CD4-positive, alpha-beta T cell (primary cell): ENCODE results near the gene ITK. TPM values are rescaled to one million over a fixed set of nuclear protein-coding genes. Genes with fewer than 3 reads are reported as not detected.
A peak's percentile ranks its signal among the peaks of the same experiment; 100 is the strongest.

Experiments
- ATAC-seq: fragments of 200-7000 bp; cut with Tn5 transposase; one replicate; pipeline ENCODE4 v1.10.0; 2022; ENCODE audit warnings: mild to moderate bottlenecking; ENCODE audit not compliant: poor library complexity
- CTCF ChIA-PET: fragments of 350-600 bp; sonication (Branson Sonifier 250); formaldehyde crosslinking; loops from one replicate; lab custom pipeline; 2021; ENCODE audit warnings: antibody characterized with exemption, inconsistent platforms; lab: Charles Lee
- POLR2A ChIA-PET: fragments of 350-600 bp; sonication (Branson Sonifier 250); formaldehyde crosslinking; loops from one replicate; lab custom pipeline; 2021; ENCODE audit warnings: antibody characterized with exemption, inconsistent platforms; lab: Charles Lee
- DNase-seq, 14 experiments: peaks; one replicate each; pipeline ENCODE4 v3.0.0-alpha.2; 2013 to 2020; ENCODE audit warnings: mixed read lengths in 2 of 14
- H3K27ac ChIP-seq, 2 donors: one replicate each; pipeline versions ENCODE4 v1.5.1 to v1.7.0; 2013; ENCODE audit warnings: low read length in 2 of 2, low read depth in 1 of 2, mild to moderate bottlenecking in 1 of 2
- H3K27me3 ChIP-seq, 2 experiments: 1 replicate in 1 of 2; 2 replicates in 1 of 2; pipeline versions ENCODE4 v1.6.1 to v1.7.0; 2013; ENCODE audit warnings: low read length in 2 of 2, control low read depth in 1 of 2, mild to moderate bottlenecking in 1 of 2, moderate library complexity in 1 of 2; ENCODE audit not compliant: insufficient read depth in 2 of 2, control insufficient read depth in 1 of 2
- H3K36me3 ChIP-seq: one replicate; pipeline ENCODE4 v1.6.1; 2013; ENCODE audit warnings: low read length, control low read depth; ENCODE audit not compliant: insufficient read depth
- H3K4me1 ChIP-seq: one replicate; pipeline ENCODE4 v1.6.1; 2013; ENCODE audit warnings: low read length, control low read depth; ENCODE audit not compliant: insufficient read depth
- H3K4me3 ChIP-seq: one replicate; pipeline ENCODE4 v1.5.1; 2013; ENCODE audit warnings: mild to moderate bottlenecking, low read length, moderate library complexity
- H3K9me3 ChIP-seq, 2 experiments: 1 replicate in 1 of 2; 2 replicates in 1 of 2; pipeline versions ENCODE4 v1.6.1 to v1.7.0; 2013; ENCODE audit warnings: low read length in 2 of 2, mild to moderate bottlenecking in 2 of 2, control low read depth in 1 of 2, moderate library complexity in 1 of 2; ENCODE audit not compliant: control insufficient read depth in 1 of 2, insufficient read depth in 1 of 2
- H3K27ac Mint-ChIP-seq: one replicate; pipeline ENCODE4 v1.8.0; 2020; ENCODE audit warnings: mixed read lengths
- H3K27me3 Mint-ChIP-seq: one replicate; pipeline ENCODE4 v1.8.0; 2021; ENCODE audit warnings: mixed read lengths
- H3K36me3 Mint-ChIP-seq: one replicate; pipeline ENCODE4 v1.8.0; 2021; ENCODE audit warnings: low read depth, mixed read lengths
- H3K4me1 Mint-ChIP-seq: one replicate; pipeline ENCODE4 v1.8.0; 2021; ENCODE audit warnings: low read depth, mixed read lengths
- H3K4me3 Mint-ChIP-seq: one replicate; pipeline ENCODE4 v1.8.0; 2020; ENCODE audit warnings: mild to moderate bottlenecking, mixed read lengths
- H3K9me3 Mint-ChIP-seq: one replicate; pipeline ENCODE4 v1.8.0; 2020; ENCODE audit warnings: mixed read lengths
- intact Hi-C, 2 experiments: fragments of 100-400 bp; cut with DNase I in 1 of 2; cut with micrococcal nuclease in 1 of 2; formaldehyde crosslinking; loops; one replicate each; pipeline versions ENCODE4 v1.15.1 to v1.9.0; 2023 to 2025; cut with DNase I, micrococcal nuclease
- total RNA-seq, 174 experiments: library from RNA in 2 of 174; stranded (reverse) in 2 of 174; gene quantifications; one replicate each; pipeline ENCODE4 v1.2.3 and lab custom pipeline; 2021 to 2026
- TF ChIP-seq, protein P1 (sequence below): fragments of 200-600 bp; IDR thresholded peaks from one replicate; pipeline ENCODE4 v1.8.0; 2022; ENCODE audit warnings: antibody characterized with exemption, mild to moderate bottlenecking

ITK gene
- total RNA-seq, 2 experiments from 2014 or later: 289 to 292 TPM

DNA sequence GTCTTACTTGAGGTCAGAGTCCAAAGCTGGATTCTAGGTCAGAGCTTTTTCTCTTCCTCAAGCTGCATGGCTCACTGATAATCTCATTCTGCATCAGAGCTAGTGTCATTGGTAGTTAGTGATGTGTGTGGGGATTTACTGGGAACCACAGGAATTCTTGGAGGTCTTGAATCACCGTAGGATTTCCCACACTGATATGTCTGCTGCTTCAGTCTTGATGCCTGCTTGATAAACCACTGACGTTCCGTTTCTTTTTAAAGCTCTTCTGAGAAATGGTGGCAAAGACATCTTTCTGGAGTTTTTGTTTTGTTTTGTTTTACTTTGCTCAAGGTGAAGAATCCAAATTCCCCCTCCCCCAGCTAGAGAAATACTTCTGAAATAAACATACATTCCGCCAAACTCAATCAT is 13.4 kb upstream of the ITK start:
- Mint-ChIP-seq H3K9me3 (no peaks in the 10 kb centered on the region), H3K27me3 (no peaks in the 10 kb centered on the region), H3K36me3 (no peaks in the 10 kb centered on the region), H3K4me3 (peak overlapping the region; percentile 57), H3K4me1 (peaks cover 70% of the 10 kb centered on the region), H3K27ac (peak overlapping the region; percentile 72)
- ChIA-PET CTCF (interaction anchor here (0.8 to 1.2 kb wide), 4 partner anchors 12 to 161 kb away, joined by 3 to 6 read pairs (median 3); no protein-coding TSS in a partner anchor), POLR2A (interaction anchor here (0.6 to 2.6 kb wide), 17 partner anchors 9 to 175 kb away, joined by 3 to 20 read pairs (median 4); partner anchors contain the start of gene ITK)
- Histone ChIP-seq H3K27me3 (no peaks in the 10 kb centered on the region), H3K27ac (peak overlapping the region in 1 of 2 donors; percentile 35), H3K4me3 (peak overlapping the region; percentile 21), H3K36me3 (no peaks in the 10 kb centered on the region), H3K9me3 (no peaks in the 10 kb centered on the region), H3K4me1 (peaks cover 40% of the 10 kb centered on the region)
- ATAC-seq (no peak), DNase-seq (peak in 3 of 14 experiments; percentile 44 to 52 (median 46))
- TF ChIP-seq, protein P1, sequence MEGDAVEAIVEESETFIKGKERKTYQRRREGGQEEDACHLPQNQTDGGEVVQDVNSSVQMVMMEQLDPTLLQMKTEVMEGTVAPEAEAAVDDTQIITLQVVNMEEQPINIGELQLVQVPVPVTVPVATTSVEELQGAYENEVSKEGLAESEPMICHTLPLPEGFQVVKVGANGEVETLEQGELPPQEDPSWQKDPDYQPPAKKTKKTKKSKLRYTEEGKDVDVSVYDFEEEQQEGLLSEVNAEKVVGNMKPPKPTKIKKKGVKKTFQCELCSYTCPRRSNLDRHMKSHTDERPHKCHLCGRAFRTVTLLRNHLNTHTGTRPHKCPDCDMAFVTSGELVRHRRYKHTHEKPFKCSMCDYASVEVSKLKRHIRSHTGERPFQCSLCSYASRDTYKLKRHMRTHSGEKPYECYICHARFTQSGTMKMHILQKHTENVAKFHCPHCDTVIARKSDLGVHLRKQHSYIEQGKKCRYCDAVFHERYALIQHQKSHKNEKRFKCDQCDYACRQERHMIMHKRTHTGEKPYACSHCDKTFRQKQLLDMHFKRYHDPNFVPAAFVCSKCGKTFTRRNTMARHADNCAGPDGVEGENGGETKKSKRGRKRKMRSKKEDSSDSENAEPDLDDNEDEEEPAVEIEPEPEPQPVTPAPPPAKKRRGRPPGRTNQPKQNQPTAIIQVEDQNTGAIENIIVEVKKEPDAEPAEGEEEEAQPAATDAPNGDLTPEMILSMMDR: no peak
- intact Hi-C loops: no loop called here

DNA sequence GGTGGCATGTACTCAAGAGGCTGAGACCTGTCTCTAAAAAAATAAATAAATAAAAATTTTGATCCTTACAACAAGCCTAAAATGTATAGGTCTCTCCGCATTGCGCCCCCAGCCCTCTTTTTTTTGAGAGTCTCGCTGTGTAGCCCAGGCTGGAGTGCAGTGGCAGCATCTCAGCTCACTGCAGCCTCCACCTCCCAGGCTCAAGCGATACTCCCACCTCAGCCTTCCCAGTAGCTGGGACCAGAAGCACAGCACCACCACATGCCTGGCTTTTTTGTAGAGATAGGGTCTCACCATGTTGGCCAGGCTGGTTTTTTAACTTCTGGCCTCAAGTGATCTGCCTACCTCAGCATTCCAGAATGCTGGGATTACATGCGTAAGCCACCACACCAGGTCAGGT is 12.4 kb upstream of the ITK start:
- peaks cover 76% of the 10 kb centered on the region for H3K4me1 Mint-ChIP-seq
- DNase-seq: no peak
- intact Hi-C loops: no loop called here
- no peak for ATAC-seq
- Histone ChIP-seq H3K27me3 (no peaks in the 10 kb centered on the region), H3K4me3 (no peak overlapping the region), H3K4me1 (peaks cover 51% of the 10 kb centered on the region), H3K9me3 (no peaks in the 10 kb centered on the region), H3K27ac (no peak overlapping the region), H3K36me3 (no peaks in the 10 kb centered on the region)
- H3K4me3 Mint-ChIP-seq: no peak overlapping the region
- H3K36me3 Mint-ChIP-seq: no peaks in the 10 kb centered on the region
- TF ChIP-seq, protein P1: no peak
- H3K27ac Mint-ChIP-seq: peak overlapping the region; percentile 72
- H3K9me3 Mint-ChIP-seq: no peaks in the 10 kb centered on the region
- ChIA-PET CTCF (interaction anchor here (0.9 to 1.2 kb wide), 4 partner anchors 13 to 160 kb away, joined by 3 to 6 read pairs (median 3); no protein-coding TSS in a partner anchor), POLR2A (interaction anchor here (0.7 to 2.6 kb wide), 10 partner anchors 8 to 86 kb away, joined by 3 to 20 read pairs (median 4); partner anchors contain the start of gene ITK)
- no peaks in the 10 kb centered on the region for H3K27me3 Mint-ChIP-seq

DNA sequence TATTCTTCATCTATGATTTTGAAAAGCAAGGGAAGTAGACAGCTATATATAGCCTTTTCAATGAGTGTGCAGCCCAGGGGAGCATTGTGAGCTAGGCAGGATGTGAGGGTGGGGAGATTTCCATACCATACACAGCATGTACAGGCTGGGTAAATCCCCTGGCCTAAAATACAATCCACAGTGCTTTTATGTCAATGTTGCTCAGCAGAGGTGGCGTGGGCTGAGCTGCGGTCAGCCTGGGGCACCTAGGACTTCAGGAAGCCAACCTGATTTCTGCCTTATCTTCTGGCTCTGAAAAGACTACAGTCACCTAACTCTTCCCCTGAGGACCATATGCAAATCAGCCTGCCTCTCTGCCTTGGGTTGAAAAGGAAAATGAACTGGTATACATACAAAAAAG is 8.2 kb upstream of the ITK start:
- H3K36me3 Mint-ChIP-seq: no peaks in the 10 kb centered on the region
- Histone ChIP-seq H3K4me1 (peaks cover 59% of the 10 kb centered on the region), H3K4me3 (peak overlapping the region; percentile 27), H3K27ac (peak overlapping the region; percentile 77 to 83), H3K36me3 (no peaks in the 10 kb centered on the region), H3K27me3 (no peaks in the 10 kb centered on the region), H3K9me3 (no peaks in the 10 kb centered on the region)
- peak; percentile 97 for ATAC-seq
- DNase-seq: peak in 13 of 14 experiments; percentile 39 to 94 (median 58)
- TF ChIP-seq, protein P1: no peak
- ChIA-PET CTCF (interaction anchor here (1.0 to 1.9 kb wide), 7 partner anchors 8 to 24 kb away, joined by 3 to 5 read pairs (median 3); partner anchors contain the start of gene ITK), POLR2A (interaction anchor here (0.9 to 2.6 kb wide), 18 partner anchors 8 to 99 kb away, joined by 3 to 37 read pairs (median 7); partner anchors contain the start of genes ITK and MED7)
- H3K4me3 Mint-ChIP-seq: peak overlapping the region; percentile 58
- intact Hi-C loops: loop anchor here in 1 of 2 experiments (1.0 kb wide), 1 partner anchor 13 kb away; no protein-coding TSS in a partner anchor
- H3K27ac Mint-ChIP-seq: peak overlapping the region; percentile 85
- no peaks in the 10 kb centered on the region for H3K27me3 Mint-ChIP-seq
- peaks cover 76% of the 10 kb centered on the region for H3K4me1 Mint-ChIP-seq
- no peaks in the 10 kb centered on the region for H3K9me3 Mint-ChIP-seq
